Endothelial cell of umbilical vein (primary cell): ENCODE data around the gene CALCOCO2.

Experiments used
- JUN ChIP-seq: IDR thresholded peaks from 2 replicates; pipeline ENCODE4 v1.6.1; 2011; ENCODE audit warnings: borderline replicate concordance, low read depth; ENCODE audit not compliant: insufficient read length, insufficient read depth
- POLR2A ChIP-seq: IDR thresholded peaks from 2 replicates; pipeline ENCODE4 v1.6.1; 2012; ENCODE audit warnings: low read depth, mild to moderate bottlenecking, control low read depth, low read length
- POLR2AphosphoS5 ChIP-seq: IDR thresholded peaks from 2 replicates; pipeline ENCODE4 v1.6.1; 2012; ENCODE audit warnings: low read depth, mild to moderate bottlenecking, control low read depth, low read length, moderate library complexity; ENCODE audit not compliant: insufficient read depth
- TF ChIP-seq, protein P1 (sequence below), 2 donors: IDR thresholded peaks; 1 replicate in 1 of 2; 2 replicates in 1 of 2; pipeline ENCODE4 v1.5.1; 2011; ENCODE audit warnings: low read length in 2 of 2, mild to moderate bottlenecking in 2 of 2, moderate library complexity in 2 of 2, control low read depth in 1 of 2, inconsistent platforms in 1 of 2, low read depth in 1 of 2; ENCODE audit not compliant: insufficient read depth in 1 of 2; ENCODE audit errors: extremely low read depth in 1 of 2

GRCh38 chr17:48819466-48819865 lies 11.4 kb upstream of the CALCOCO2 start:
- TF ChIP-seq, protein P1, sequence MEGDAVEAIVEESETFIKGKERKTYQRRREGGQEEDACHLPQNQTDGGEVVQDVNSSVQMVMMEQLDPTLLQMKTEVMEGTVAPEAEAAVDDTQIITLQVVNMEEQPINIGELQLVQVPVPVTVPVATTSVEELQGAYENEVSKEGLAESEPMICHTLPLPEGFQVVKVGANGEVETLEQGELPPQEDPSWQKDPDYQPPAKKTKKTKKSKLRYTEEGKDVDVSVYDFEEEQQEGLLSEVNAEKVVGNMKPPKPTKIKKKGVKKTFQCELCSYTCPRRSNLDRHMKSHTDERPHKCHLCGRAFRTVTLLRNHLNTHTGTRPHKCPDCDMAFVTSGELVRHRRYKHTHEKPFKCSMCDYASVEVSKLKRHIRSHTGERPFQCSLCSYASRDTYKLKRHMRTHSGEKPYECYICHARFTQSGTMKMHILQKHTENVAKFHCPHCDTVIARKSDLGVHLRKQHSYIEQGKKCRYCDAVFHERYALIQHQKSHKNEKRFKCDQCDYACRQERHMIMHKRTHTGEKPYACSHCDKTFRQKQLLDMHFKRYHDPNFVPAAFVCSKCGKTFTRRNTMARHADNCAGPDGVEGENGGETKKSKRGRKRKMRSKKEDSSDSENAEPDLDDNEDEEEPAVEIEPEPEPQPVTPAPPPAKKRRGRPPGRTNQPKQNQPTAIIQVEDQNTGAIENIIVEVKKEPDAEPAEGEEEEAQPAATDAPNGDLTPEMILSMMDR (IDR thresholded peaks at IDR 0.05; ENCODE audit: extremely low read depth in 1 of 2, insufficient read depth in 1 of 2, low read depth in 1 of 2, low read length in 2 of 2) = no peak
- TF ChIP-seq POLR2A (no peak), JUN (no peak), POLR2AphosphoS5 (no peak)
